Body of pancreas (tissue), 4 donors: ENCODE measurements around the gene PTOV1.

Experiments
- CTCF ChIP-seq, 7 experiments: fragments of 450-650 bp in 4 of 7; fragments of 200-600 bp in 3 of 7; sonication (generic) in 3 of 7; IDR thresholded peaks; one replicate each; pipeline ENCODE4 v1.5.1; 2016 to 2019; ENCODE audit warnings: antibody characterized with exemption in 7 of 7
- POLR2A ChIP-seq, 3 donors: fragments of 450-650 bp; IDR thresholded peaks; one replicate each; pipeline ENCODE4 v1.6.1; 2016; ENCODE audit warnings: antibody characterized with exemption in 3 of 3, mild to moderate bottlenecking in 2 of 3

GRCh38 chr19:49802836-49803528 lies 48.0 kb upstream of the PTOV1 start:
- no peak for TF ChIP-seq CTCF (IDR thresholded peaks at IDR 0.05)
- TF ChIP-seq POLR2A (IDR thresholded peaks at IDR 0.05) = peak in 1 of 3 donors; percentile 24
